Heart left ventricle (tissue), 13 donors: ENCODE data around the gene TBXA2R.

Experiments
- CTCF ChIP-seq, 12 donors: fragments of 200-600 bp; sonication (generic) in 4 of 12; IDR thresholded peaks; one replicate each; pipeline versions ENCODE4 v1.5.0 to v1.8.0; 2018 to 2022; ENCODE audit warnings: antibody characterized with exemption in 12 of 12, mild to moderate bottlenecking in 5 of 12
- POLR2A ChIP-seq, 2 donors: fragments of 450-650 bp; IDR thresholded peaks; one replicate each; pipeline ENCODE4 v1.6.1; 2017; ENCODE audit warnings: antibody characterized with exemption in 2 of 2, mild to moderate bottlenecking in 2 of 2, moderate library complexity in 2 of 2
- donor health status: ischemic (EF 13 %, LVEDD 7.1; RV severe dilation, severe dysfunction).
- donor health status: DM: no; HTN: yes; CAD: no.
- donor health status: DM: no; HTN: no; CAD: no.
- donor health status: ischemic (EF 25% LVEDD 6.9; RV normal size, moderate dysfunction).
- donor health status: ischemic (EF 25% LVEDD 5.7; RV mildly dilated, moderate dysfunction).
- donor health status: ischemic (EF 35%, LVEDD 5.7; RV mildly dilated, moderate dysfunction).
- donor health status: nonischemic (EF 11% LVEDD 7.7; RV severe dilation, severe dysfunction).
- donor health status: DM: yes; HTN: yes; CAD: no.
- donor health status: PGD.
- donor health status: ischemic (EF 29% LVEDD 5.4; RV normal size, mild dysfunction).
- donor health status: nonischemic (EF 23%, LVEDD 6.1; RV moderate dilation, normal function).

GRCh38 chr19:3609779-3610719, 3.4 kb upstream of the TBXA2R start:
- TF ChIP-seq CTCF (IDR thresholded peaks at IDR 0.05) (no peak), POLR2A (IDR thresholded peaks at IDR 0.05) (no peak)
